HG03045 (cell line): ENCODE data around the gene LRRC28.
A peak's percentile ranks its signal among the peaks of the same experiment; 100 is the strongest.

Experiments
- ATAC-seq: cut with Tn5 transposase; IDR thresholded peaks from one replicate; pipeline ENCODE4 v1.9.1; 2021; ENCODE audit warnings: mild to moderate bottlenecking, moderate library complexity; ENCODE audit not compliant: unreplicated experiment

LRRC28 gene

GRCh38 chr15:99433026-99433756, 181.9 kb downstream of the LRRC28 start:
- ATAC-seq, result peak; percentile 59

DNA sequence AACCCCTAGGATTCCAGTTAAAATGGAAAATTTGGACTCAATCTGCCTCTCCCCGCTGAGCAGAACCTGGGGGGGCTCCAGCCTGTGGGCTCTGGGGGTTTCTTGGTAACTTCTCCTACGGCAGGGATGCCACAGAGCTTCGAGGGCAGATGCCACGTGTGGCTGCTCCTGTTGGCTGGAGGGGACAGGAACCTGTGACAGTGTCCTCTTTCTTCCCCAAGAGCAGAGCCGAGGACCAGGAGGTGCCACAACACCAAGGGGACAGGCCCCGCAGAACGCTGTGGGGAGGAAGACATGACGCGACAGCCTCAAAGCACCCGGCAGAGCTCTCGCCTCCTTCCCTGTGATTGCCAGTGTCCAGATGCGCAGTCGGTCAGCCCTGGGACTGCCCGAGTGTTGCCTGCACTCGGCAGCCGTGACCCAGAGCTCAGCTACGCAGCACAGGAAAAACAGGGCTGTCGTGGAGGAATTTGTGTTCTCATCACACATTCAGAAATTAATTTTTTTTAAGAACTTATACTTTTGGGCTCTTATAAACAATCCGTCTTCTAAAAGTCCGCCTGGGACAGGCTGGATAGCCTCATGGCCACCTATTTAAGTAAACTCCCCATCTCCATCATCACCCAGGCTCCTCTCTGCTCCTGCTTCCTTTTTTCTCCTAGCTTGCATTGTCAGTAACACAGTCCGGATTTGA, 182.6 kb downstream of the LRRC28 start:
- no peak for ATAC-seq

DNA sequence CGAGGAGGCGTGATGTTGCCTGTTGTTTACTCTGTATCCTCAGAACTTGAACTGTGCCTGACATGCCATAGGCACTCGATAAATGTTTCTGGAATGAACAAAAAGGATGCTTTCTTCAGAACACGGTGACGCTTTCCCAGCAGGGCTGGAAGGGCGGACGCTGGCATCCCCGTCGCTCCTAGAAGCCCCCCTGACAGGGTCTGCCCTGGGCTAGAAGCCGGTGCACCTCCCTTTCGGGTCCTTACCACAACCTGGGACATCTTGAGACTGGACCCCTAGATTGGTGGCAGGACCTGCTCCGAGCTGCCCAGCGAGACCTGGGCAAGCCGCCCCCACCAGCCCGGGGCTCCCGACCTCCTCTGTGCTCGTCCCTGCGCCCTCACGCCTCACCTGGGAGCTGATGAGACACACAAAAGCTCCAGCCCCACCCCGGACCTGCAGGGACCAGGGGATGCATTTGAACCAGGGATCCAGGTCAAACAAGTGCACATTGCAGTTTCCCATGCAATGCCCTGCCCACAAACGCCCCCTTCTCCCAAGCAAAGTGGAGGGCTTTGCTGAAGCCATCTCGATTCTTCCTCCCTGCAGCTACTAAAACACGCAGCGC, 183.3 kb downstream of the LRRC28 start:
- ATAC-seq, result no peak

DNA sequence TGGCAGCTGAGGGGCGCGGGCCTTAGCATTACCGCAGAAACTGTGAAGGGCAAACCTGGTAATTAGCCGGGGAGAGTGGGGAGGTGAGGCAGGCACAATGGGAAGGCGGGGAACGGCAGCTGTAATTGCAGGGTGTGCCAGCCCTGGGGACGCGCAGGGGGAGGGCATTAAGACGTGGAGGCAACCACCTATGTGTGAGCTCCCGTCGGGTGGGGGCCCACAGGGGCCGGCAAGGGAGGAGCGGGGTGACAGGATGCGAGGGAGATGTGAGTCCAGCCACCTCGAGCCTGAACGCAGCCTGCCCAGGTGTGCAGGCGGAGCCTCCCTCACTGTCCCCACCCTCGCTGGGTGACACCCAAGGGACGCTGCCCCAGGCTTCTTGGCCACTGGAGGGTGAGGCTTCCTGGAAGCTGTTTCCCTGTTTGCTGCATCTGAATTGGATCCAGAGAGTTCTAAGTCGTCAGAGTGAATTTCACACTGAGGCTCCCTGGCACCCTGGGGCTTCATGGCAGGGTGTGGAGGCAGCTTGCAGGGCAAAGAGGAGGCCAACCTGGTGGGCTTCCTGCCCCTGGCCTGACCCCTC, 183.9 kb downstream of the LRRC28 start:
- ATAC-seq, result no peak

GRCh38 chr15:99435877-99436541, 184.7 kb downstream of the LRRC28 start:
- ATAC-seq, result no peak

DNA sequence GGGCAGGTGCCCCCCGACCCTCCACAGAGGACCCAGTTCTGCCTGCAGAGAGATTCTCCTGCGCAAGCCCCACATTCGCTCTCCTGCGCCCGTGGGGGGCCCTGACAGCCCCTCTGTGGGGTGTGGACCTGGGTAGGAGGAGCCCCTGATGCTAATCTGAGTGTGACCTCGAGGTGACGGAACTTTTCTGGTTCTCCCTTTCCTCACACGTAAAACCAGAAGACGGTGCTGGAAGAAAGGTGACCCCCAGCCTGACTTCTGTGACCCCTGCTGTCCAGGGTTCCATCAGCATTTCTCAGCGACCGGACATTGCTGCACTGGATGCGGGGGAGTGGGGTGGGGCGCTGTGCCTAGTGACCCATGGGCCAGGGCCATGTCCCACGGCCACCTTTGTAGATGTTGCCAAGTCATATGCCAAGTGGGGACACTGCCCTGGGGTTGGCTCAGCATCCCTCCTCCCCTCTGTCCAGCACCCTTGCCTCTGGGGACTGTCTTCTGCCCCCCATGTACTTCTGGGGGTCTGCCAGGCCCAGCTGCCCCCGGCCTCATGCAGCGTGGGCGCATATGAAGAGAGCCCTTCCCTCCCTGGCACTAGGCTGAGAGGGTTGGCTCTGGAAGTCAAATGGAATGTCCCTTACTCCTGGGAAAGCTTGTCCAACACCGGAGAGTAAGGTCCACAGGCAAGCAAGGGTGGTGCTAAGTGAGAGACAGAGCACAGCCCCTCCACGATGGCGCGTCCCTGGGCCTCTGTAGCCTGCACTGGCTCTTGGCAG, 185.4 kb downstream of the LRRC28 start:
- no peak for ATAC-seq

DNA sequence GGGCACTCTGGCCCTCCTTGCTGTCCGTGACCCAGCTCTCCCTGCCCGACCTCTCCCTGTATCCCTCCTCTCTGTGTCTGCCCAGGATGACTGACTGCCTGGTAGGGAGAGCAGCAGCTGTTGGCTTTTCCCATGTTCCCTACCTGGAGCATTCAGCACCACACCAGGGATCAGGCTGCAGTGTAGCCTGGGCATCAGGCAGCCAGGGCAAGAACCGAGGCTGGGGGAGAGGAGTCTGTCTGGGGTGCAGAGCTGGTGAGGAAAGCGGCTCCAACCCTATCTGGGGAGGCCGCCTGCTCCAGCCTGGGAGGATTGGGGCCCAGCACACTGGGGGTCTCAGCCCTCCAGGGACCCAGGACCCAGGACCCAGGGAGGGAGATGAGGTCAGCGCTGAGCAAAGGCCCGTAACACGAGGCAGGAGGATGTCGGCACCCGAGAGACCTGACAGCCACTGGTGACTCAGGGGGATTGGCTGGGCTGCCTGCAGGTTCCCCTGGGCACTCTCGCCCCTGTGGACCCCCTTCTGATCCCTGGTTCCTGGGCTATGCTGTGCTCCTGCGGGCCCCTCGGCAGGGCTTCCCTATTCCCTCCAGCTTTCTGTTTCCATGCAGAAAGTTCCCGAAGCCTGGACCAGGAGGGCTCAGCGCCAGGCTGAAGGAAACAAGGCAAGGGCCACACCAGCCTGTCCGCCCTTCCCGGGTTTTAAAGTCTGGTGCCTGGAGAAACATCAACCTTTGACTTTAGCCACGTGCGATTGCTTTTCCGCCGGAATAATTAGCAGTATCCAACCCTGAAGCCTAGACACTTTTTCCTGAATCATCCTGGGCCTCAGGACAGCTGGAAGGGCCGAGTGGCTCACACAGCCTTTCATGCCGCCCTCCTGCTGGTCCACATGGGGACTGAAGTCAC, 186.3 kb downstream of the LRRC28 start:
- ATAC-seq, result no peak

GRCh38 chr15:99438224-99438585, 186.9 kb downstream of the LRRC28 start:
- ATAC-seq, result no peak

DNA sequence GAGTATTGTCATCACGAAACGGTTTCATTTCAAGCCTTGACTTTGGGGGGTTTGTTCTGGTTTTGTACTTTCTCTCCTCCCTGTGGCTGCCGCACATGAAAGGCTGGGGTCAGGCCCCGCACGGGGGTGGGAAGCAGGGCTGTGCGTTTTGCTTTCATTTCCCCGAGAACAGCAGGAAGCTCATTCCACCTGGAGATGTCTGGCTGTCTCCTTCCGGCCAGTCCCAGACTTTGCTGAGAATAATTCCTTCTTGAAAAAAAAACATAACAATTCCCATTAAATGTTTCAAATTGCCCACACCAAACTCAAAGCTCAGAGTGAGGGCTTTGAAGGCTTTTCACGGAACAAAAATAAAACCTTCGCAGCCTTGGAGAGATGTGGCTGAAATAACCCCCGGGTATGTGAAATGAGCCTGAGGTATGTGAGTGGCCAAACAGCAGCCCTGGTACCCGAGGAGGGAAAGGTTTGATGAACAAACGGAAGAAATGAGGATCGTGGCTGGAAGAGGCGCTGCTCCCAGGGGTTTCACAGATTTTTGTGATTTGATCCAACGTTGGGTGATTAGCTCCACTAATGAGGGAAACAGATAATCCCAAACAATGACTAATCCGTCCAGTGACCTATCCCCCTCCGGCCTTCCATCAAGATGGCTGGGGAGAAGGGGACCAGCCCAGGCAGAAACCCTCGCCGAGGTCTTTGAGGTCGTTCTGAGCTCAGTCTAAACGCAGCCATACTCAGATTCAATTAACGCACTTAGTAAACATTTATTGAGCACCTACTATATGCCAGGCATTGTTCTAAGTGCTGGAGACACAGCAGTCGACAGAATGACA, 187.6 kb downstream of the LRRC28 start:
- ATAC-seq, result no peak

DNA sequence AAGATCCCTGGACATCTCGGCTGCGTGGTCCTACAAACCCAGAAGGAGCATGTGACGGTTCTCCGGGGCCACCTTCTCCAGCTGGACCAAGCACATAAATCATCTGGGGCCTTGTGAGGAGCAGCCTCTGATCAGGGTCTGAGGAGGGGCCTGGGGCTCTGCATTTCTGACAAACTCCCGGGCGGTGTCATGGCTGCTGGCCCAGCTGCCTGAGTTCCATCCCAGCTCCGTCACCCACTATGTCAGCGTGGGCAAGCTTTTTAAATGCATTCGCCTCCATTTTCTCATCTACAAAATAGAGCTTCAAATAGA, 188.2 kb downstream of the LRRC28 start:
- ATAC-seq, result no peak

DNA sequence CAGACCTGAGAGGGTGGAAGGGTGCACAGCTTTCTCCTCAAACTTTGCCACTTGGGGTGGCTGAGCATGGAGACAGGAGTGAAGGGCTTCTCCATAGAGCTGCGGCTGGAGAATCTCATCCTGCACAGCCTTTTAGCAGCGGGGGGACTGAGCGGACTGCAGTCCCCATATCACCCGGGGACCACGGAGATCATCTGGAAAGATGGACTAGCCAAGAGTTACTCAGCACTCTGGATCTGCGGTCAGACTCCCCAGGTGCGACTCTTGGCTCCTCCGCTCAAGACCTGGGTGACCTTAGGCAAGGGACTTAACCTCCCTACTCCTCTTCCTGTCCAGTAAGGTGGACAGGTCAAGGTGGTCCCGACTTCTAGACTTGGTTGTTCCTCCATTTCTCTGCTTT, 188.7 kb downstream of the LRRC28 start:
- ATAC-seq, result no peak
